Fibroblast of skin of right biceps (primary cell): ENCODE measurements around the gene ORMDL2.

Source experiments
- DNase-seq: peaks from one replicate; pipeline ENCODE4 v3.0.0-alpha.2; 2013

Gene ORMDL2

GRCh38 chr12:55817345-55818139 is at the start of gene ORMDL2, which contains the start of gene SARNP:
Gene ORMDL2 (plus strand): TSS chr12:55818041. CDS start chr12:55819000, 959 bp downstream.
Gene SARNP (minus strand): TSS chr12:55817724. CDS start chr12:55817701, 23 bp downstream.
- DNase-seq: peak; percentile 100

GRCh38 chr12:55771736-55772135 is 46.1 kb upstream of the ORMDL2 start:
- DNase-seq: no peak

- no peak for DNase-seq
Observed at GRCh38 chr12:55777856-55778255, 40.0 kb upstream of the ORMDL2 start.

GRCh38 chr12:55780685-55781084 is 37.2 kb upstream of the ORMDL2 start:
- DNase-seq: no peak

- DNase-seq: no peak
Observed at GRCh38 chr12:55788546-55788945, 29.3 kb upstream of the ORMDL2 start.

GRCh38 chr12:55789171-55789570 is 28.7 kb upstream of the ORMDL2 start:
- DNase-seq: no peak

- DNase-seq: no peak
Observed at GRCh38 chr12:55789893-55790292, 27.9 kb upstream of the ORMDL2 start.

- no peak for DNase-seq
Observed at GRCh38 chr12:55795950-55796349, 21.9 kb upstream of the ORMDL2 start.

GRCh38 chr12:55797068-55797467 is 20.8 kb upstream of the ORMDL2 start:
- DNase-seq: peak; percentile 50

- no peak for DNase-seq
Observed at GRCh38 chr12:55797550-55797949, 20.3 kb upstream of the ORMDL2 start.

GRCh38 chr12:55806982-55807381 is 10.9 kb upstream of the ORMDL2 start:
- DNase-seq: no peak

GRCh38 chr12:55809274-55809673 is 8.6 kb upstream of the ORMDL2 start:
- DNase-seq: no peak

GRCh38 chr12:55812088-55812487 is 5.8 kb upstream of the ORMDL2 start:
- DNase-seq: no peak

GRCh38 chr12:55814257-55814656 is 3.6 kb upstream of the ORMDL2 start:
- DNase-seq: no peak

- no peak for DNase-seq
Observed at GRCh38 chr12:55815473-55815872, 2.4 kb upstream of the ORMDL2 start.

GRCh38 chr12:55816881-55817344 is 928 bp upstream of the ORMDL2 start:
- peak; percentile 30 for DNase-seq

GRCh38 chr12:55818140-55818728 is 393 bp downstream of the ORMDL2 start:
- peak; percentile 13 for DNase-seq

- peak; percentile 25 for DNase-seq
Observed at GRCh38 chr12:55818886-55819285, 1.0 kb downstream of the ORMDL2 start.

GRCh38 chr12:55820679-55821078 is 2.8 kb downstream of the ORMDL2 start:
- DNase-seq: peak; percentile 22

- DNase-seq: peak; percentile 11
Observed at GRCh38 chr12:55822228-55822627, 4.4 kb downstream of the ORMDL2 start.

GRCh38 chr12:55823419-55823818 is 5.6 kb downstream of the ORMDL2 start:
- DNase-seq: no peak

- DNase-seq: no peak
Observed at GRCh38 chr12:55824726-55825125, 6.9 kb downstream of the ORMDL2 start.

GRCh38 chr12:55827806-55828205 is 10.0 kb downstream of the ORMDL2 start:
- DNase-seq: no peak

- DNase-seq: no peak
Observed at GRCh38 chr12:55828357-55828756, 10.5 kb downstream of the ORMDL2 start.
